Germinal center (tissue), 1 donor: ENCODE results near the gene SLC2A4.
"Not testable (repeated sequence)": the region's sequence is repeated elsewhere in the genome, so short reads cannot be mapped to it uniquely, and the experiment has no call there.

Source experiments
- DNase-seq: peaks from one replicate; pipeline ENCODE4 v3.0.0; 2012; ENCODE audit warnings: mixed read lengths, low spot score

The SLC2A4 gene

DNA sequence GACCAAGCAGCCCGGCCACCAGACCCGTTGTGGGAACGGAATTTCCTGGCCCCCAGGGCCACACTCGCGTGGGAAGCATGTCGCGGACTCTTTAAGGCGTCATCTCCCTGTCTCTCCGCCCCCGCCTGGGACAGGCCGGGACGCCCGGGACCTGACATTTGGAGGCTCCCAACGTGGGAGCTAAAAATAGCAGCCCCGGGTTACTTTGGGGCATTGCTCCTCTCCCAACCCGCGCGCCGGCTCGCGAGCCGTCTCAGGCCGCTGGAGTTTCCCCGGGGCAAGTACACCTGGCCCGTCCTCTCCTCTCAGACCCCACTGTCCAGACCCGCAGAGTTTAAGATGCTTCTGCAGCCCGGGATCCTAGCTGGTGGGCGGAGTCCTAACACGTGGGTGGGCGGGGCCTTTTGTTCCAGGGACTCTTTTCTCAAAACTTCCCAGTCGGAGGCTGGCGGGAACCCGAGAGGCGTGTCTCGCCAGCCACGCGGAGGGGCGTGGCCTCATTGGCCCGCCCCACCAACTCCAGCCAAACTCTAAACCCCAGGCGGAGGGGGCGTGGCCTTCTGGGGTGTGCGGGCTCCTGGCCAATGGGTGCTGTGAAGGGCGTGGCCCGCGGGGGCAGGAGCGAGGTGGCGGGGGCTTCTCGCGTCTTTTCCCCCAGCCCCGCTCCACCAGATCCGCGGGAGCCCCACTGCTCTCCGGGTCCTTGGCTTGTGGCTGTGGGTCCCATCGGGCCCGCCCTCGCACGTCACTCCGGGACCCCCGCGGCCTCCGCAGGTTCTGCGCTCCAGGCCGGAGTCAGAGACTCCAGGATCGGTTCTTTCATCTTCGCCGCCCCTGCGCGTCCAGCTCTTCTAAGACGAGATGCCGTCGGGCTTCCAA, at the start of gene SLC2A4:
Gene SLC2A4, plus strand, starts transcription at position 645 of the 879 bp plus-strand sequence. Its CDS starts 217 bp downstream, at position 862.
- DNase-seq, result peak; percentile 95

DNA sequence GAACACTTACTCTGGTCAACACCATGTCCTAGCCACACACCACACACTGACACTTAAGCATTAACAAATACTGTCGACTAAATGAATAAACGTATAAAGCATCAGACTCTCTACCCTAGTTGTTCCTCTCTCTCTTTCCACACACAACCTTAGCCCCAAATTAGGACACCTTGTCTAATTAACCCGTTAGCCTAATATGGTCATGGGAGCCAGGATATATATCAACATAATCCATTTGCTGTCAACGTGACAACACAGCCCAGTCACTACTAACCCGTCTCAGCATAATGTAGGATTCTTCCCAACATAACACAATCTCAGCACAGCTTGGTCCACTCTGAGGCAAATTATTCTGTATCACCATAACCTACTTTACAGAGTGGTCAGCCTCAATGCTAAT, 49.4 kb upstream of the SLC2A4 start:
- no peak for DNase-seq

DNA sequence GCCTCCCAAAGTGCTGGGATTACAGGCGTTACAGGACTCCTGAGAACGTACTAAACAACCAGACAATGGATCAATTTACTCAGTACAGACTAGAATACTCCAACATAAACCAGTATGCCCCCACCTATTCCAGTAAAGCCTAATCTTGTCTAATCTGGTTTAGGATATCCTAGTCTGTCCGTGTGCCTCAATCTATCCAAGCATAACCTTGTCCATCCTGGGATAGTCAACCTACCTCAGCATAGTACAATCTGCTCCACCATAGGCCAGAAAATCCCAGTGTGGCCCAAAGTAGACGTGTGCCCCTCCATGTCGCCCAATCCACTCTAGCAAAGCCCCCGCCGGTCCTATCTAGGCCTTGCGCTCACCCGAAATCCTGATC, 47.8 kb upstream of the SLC2A4 start:
- DNase-seq, result no peak

DNA sequence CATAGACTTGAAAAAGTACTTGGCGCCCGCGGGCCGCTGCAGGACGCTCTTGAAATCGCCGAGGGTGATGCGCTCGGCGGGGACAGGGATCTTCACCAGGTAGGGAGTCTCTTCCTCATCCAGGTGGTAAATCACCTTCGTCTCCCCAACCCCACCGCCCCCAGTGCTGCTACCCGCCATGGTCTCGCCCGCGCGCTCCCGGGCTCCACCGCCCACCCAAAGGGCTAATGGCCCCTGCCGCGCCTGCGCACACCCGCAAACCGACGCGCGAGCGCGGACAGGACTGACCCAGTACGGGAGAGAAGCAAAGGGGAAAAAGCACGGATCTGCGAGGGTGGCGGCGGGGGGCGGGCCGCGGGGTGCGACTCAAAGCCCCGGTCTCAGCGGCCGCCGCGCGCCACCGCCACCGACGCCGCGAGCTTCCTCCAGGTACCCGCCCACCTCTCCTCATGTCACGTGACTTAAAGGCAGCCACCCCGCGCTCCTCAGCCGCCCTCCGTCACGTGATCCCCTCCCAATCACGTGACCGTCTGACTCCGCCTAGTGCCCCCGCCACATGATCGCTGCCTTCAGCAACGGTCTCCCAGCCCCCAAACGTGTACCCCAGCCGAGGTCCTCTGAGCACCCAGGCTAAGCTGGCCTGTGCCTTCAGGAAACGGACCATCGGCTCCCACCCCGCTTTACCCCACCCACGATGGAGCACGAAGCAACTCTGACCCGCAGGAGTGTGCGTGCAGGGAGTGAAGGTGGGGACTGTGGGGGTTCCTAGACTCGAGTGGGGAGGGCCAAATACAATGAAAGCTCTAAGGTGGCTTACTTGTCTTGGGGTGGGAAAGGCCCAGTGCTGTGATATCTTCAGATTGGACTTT, 47.2 kb upstream of the SLC2A4 start, which contains the start of gene DVL2:
Gene DVL2, minus strand, starts transcription at position 435 of the 869 bp plus-strand sequence. Its CDS starts 255 bp downstream, at position 180.
- DNase-seq, result peak; percentile 95

DNA sequence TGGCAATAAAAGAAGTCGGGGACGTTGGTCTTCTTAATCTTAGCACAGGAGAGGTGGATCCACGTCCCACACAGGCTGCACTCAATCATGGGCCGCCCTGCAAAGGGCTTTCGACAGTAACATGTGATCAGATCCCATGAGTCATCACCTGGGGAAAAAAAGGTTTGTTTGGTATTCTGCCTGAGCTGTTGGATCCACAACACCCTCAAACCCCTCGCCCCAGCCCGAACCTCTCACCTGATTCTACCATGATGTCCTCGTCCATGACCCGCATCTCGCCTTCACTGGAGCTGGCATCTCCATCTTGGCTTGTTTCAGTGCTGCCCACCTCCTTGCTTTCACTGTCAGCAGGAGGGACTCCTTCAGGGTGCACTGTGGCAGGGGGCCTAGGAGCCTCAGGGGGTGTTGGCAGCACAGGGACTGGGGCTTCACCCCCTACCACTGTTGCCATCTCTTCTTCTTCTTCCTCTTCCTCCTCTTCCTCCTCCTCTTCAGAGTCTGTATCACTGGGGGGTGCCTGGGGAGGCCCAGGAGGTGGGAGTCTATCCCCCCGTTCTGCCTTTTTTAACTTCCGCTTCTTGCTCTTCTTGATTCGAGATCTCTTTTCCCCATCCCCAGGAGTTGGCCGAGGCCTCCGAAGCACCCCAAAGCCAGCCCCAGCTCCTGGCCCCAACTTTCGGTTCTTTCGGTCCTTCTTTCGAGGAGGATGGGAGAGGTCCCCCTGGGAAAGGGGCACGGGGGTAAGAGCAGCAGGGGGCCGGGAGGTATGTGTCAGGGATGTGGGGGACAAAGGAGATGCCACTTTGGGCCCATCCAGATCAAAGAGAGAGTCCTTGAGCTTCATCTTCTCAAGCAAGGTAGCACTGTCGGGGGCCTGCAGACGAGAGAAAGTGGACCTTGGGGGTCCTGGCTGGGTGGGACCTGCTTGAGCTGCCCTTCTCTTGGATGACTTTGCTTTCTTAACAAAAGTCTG, 45.5 kb upstream of the SLC2A4 start:
- DNase-seq, result no peak

DNA sequence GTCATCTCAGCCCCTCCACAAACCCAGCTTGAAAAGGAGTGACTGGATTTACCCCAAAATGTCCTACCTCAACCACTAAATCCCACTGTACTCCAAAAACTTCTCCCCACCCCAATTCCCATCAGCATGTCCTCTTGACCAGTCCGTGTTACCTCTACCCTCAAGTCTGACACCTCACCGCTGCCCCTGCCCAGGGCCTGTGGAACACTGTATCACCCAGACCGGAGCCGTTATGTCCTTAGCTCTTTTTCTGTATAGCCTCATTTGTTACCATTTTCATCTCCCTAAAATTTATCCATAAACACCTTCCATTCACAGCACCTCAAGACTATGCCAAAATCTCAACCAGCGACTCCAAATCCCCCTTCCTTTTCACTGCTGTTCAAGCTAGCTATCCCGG, 44.7 kb upstream of the SLC2A4 start:
- no peak for DNase-seq

DNA sequence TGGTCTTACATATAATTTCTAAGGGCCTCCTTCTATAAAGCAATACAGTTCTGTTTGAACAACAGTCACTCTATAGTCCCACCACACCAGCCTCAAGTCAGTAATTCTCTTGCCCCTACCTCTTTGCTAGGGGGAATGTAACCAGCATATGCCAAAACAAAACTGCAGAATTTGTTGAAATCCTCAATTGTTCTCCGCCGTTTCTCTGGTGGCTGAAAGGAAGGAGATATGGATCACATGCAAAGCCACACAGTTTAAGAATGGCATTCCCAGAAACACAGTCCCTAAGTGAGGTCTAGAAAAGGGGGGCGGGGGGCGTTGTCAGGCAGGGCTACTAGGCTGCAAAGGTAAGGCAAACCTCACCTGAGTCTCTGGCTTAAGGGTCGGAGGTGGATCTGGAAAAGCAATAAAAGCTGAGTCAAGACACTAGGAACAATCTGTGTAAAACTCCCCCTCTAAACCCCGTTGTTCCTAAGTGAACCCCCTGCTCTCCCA, 44.2 kb upstream of the SLC2A4 start:
- no peak for DNase-seq

DNA sequence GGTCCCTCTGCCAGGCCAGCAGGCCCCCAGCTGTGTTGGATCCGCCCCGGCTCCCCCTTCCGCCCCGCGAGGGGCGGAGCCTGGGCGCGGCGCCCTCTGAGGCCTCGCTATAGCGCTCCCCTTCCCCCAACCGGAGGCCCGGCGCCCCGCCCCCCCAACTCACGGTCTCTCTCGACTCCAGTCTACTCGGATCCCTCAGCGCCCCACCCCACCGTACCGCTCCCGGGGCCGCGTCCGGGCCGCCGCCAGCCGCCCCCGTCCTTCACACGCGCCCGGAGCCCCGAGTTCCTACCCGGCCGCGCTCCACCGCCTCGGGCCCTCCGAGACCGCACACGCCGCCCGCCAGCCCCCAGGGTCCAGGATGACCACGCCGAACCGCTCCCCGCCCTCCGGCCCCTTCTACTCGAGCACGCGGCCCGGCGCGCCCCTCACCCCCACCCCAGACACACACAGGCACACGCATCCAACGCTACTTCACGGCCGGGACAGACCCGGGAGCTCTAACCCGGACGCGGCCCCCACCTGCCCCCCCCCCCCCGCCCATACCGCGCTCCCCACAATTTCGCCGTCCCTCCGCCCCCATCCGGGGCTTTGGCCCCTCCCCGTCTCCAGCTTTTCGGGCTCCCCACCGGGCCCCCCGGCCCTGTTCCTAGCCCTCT, 43.6 kb upstream of the SLC2A4 start:
- peak; percentile 87 for DNase-seq

DNA sequence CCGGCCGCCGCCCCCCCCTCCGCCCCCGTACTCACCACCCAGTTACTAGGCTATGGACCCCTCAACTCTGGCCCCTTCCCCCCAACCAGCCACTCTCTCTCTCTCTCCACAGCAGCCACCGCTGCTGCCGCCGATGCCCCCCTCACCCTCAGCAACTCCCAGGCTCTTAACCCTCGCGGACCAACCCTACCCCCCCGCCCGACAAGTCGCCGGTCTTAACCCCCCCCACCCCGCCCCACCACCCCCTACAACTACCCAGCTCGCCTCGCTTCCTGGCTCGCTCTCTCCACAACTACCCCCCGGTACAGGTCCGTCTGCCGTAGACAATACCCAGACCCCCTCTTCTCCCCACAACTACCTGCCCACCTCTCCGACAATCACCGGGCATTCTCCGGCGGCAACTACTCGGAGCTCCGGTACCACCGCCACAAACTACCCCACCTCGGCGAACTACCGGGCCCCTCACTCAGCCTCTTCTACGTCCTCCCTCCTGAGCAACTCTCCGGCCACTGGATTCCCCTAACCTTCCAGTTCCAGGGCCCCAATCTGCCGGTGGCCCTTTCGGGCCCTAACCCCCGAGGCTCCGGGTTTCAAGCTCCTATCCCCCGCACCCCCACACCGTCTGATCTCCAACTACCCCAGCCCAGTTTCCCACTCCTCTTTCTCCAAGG, 43.0 kb upstream of the SLC2A4 start:
- peak; percentile 61 for DNase-seq

DNA sequence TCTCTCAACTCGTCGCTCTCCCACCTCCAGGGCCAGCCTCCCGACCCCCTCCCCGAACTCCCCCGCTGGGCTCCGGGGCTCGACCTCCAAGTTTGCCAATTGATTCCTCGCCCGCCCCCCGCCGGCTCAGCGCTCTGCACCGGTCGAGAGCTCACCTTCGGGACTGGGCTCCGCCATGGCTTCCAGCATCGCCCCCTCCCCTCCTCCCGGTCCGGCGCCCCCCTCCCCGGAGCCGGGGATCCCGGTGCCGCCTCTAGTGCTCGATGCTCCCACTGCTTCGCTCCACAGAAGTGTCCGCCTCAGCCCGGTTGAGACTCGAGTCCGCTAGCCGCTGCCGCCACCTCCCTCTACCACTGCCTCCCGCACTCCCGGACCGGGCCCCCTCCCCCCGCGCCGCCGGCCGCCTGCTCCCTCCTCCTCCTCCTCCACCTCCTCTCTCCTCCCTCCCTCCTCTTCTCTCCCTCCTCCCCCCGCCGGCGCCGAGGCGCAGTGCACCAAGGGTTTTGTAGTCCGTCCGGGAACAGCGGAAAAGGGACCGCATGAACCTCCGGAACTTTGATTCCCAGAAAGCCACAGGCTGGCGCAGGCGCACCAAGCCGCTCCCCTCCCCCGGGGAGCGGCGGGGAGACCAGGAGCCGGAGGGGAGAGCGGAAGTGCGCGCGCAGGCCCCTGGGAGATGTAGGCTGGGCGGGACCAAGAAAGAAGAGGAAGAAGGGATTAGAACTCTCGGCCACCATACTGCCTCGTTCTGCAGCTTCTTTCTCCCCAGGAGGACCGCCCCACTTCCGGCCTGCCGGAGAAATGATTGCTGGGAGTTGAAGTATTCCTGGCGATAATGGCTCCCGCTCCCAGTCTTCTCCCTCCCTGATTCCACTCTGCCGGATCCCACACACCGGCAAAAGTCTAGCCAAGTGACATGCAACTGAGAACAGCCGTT, 42.2 kb upstream of the SLC2A4 start, which contains the start of gene PHF23:
Gene PHF23, minus strand, starts transcription at position 367 of the 937 bp plus-strand sequence. Its CDS starts 178 bp downstream, at position 189.
- peak; percentile 97 for DNase-seq

DNA sequence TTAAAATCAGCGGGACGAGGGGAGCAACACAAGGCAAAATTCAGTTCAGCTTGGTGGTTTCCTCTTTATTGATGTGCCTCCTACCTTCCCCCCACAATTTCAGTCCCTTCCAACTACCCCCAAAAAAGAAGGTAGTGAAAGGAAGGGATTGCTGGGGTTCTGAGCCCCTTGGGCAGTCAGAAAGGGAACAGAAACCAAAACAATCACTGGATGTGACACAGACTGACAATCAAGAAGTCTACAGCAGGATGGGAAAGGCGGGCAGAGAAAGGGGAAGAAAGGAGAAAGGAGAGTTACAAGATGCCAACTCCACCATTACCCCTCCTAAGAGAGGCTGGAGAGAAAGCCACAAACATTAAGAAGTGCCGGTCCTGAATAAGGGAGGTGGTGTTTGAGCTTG, 41.1 kb upstream of the SLC2A4 start:
- no peak for DNase-seq

DNA sequence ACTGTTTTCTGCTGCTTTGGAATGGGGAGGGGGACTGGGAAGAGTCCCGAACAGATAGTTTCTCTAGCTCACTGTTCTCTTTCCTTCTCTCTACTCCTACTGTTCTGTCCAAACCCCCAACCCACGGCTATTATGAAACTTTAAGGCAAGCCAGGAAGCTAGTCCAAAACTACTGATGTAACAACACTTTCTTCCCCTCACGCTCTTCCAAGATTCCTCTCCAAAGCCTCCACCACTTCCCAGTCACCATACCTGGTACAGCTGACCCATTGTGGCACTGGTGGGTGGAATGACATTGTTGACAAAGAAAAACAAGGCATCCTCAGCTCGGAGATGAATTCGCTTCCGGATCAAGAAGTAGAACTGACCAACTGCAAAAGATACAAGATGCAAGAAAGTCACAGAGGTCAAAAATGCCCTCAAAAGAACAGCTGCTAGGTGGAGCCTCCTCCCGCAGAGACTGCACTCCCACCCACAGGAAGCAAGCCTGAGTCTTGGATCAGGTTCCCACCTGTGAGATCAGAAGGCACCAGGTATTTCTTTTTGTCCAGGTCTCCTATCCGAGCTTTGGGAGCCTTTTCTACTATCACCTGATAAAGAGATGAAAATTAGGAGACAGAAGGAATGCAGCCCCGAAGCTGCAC, 40.3 kb upstream of the SLC2A4 start:
- DNase-seq, result no peak

DNA sequence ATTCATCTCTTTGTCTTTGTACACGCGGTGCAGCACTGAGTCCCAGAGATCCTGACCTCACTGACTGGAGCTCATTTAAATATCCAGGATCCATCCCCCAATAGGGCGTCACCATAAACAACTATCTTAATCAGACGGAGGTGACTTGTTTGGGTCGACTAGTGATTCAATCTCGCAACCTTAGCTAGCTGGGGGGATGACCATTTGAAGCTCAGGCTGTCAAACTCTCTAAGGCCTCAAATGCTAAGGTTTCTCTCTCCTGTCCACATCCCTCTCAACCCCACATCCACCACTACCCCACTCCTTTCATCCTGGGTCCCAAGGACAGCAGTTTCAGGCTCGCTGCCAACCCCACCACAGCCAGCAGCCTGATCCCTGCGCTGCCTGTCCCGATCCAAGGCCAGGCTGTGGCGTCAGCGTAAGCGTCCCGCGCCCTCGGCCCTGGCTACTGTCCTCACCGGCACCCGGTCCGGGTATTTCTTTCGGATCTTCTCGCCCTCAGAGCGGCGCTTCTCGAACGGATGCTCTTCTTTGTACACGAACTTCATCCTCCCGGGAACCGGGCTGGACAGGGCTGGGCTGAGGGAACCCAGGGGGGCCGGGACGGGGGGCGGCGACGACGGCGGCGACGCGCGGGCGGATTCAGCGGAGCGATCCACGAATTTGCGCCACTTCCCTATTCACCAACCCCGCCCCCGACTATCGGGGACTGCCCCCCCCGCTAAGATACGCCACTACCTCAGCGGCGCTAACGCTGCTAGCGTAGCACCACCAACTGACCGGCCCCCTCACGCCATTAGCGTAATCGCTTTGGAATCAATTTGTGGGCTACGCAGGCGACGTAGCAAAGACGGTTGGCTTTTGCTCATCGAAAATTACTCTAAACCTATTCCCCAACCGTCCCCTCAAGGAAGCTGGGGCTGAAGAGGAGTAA, 39.5 kb upstream of the SLC2A4 start, which contains the start of gene GABARAP:
Gene GABARAP, minus strand, starts transcription at position 667 of the 934 bp plus-strand sequence. Its CDS starts 119 bp downstream, at position 548.
- DNase-seq, result peak; percentile 85

DNA sequence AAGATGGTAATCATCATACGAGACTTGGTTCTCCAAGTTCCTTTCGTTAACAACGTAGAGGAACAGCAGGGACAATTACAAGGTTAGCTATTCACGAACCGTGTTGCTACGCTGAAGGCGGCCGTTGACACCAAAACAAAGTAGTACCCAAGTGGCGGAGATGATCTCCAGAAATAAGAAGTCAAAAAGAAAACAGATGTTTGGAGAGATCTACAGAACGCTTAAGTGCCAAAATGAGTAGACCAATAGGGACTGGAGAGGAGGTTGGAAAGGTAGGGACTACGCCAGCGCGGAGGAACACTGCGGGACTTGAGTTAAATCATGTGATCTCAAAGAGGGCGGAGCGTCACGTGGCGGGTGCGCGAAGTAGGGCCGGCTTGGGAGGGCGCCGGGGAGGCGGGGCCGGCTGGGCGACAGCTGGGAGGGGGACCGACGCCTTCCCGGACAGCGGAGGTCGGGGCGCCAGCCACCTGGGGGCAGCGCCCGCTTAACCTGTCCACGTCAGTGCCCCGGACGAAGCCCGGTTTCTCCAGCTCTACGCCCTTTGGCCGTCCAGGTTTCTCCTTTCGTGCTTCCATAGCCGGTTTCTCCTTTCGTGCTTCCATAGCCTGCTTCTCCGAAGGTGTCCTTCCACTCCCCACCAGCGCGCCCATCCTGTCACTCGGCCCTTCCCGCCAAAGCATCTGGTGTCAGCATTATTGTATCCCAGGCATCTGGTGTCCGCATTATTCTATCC, 38.6 kb upstream of the SLC2A4 start:
- DNase-seq, result peak; percentile 91

DNA sequence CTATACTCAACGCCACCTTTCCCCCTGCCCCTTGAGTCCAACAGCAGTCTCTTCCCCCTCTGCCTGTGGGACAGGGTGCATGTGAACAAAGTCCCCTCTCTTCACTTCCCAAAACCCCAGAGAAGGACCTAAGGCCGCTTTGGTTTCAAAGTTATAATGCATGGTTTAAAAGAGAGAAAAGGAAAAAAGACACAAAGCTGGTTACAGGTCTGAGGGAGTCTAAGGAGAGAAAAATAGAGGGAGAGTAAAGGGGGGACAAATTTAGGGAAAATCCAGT, 38.1 kb upstream of the SLC2A4 start:
- no peak for DNase-seq

DNA sequence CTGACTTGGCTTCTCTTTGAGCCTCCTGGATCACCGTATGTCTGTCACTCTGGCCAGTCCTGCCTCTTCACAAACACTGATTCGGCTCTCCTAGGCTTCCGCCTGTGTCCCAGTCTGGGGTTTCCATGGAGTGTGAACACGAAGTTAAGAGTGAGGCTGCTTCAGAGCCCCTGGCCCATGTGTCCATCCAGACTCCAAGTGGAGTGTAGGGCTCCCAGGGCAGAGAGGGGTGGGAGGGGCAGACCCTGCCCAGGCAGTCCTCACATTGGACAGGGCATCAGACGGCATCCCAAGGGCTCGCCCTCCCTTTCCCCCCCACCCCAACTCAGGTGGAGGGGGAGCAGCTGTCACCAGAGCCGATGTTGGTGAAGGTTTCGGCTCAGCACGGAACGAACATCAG, 37.7 kb upstream of the SLC2A4 start:
- DNase-seq, result not testable (repeated sequence)

DNA sequence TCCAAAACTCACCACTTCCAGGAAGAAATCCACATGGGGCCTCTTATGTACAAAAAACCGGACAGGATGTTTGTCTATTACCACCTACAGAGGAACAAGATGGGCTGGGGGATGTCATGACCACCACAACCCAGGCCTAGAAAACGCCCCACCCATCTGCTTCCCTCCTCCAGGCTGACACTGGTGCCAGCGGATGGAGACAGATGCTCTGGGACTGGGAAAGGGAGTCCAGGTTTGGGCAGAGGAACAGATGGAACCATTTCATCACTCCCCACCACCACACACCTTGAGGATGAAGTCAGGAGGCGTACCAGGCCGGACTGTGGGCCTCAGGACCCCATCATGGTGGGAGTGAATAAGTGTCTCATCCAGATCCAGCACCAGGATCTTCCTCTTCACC, 34.7 kb upstream of the SLC2A4 start:
- DNase-seq, result no peak
